ENCODE measurements around the gene TMEM208.

TMEM208 gene

DNA sequence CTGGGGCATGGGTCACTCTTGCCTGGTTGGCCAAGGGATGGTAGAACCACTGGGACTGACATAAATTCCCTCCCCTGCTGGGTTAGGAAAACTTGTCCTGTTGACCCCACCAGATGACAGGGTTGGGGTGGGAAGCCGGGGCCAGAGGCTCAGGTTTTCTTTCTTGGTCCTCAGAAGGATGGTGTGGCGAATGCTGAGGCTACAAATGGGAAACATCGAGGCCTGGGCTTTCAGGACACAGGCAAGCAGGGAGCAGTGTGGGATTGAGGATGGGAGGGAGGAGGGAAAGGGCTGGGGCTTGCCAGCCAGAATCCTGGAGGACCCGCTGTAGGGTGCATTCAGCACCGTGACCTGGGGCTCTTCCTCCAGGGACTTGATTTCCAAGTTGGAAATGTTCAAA is 37.9 kb downstream of the TMEM208 start:
- H3K27ac ChIP-seq, result no peak overlapping the region
- TF ChIP-seq ZFX (IDR thresholded peaks at IDR 0.05), result no peak
- TF ChIP-seq, protein P1, sequence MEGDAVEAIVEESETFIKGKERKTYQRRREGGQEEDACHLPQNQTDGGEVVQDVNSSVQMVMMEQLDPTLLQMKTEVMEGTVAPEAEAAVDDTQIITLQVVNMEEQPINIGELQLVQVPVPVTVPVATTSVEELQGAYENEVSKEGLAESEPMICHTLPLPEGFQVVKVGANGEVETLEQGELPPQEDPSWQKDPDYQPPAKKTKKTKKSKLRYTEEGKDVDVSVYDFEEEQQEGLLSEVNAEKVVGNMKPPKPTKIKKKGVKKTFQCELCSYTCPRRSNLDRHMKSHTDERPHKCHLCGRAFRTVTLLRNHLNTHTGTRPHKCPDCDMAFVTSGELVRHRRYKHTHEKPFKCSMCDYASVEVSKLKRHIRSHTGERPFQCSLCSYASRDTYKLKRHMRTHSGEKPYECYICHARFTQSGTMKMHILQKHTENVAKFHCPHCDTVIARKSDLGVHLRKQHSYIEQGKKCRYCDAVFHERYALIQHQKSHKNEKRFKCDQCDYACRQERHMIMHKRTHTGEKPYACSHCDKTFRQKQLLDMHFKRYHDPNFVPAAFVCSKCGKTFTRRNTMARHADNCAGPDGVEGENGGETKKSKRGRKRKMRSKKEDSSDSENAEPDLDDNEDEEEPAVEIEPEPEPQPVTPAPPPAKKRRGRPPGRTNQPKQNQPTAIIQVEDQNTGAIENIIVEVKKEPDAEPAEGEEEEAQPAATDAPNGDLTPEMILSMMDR (conservative IDR thresholded peaks at IDR 0.05), result no peak

GRCh38 chr16:67265834-67266233 is 38.9 kb downstream of the TMEM208 start:
- H3K27ac ChIP-seq, result no peak overlapping the region
- TF ChIP-seq, protein P1 (conservative IDR thresholded peaks at IDR 0.05), result no peak
- no peak for TF ChIP-seq ZFX (IDR thresholded peaks at IDR 0.05)

- TF ChIP-seq ZFX (IDR thresholded peaks at IDR 0.05), result no peak
- TF ChIP-seq, protein P1 (conservative IDR thresholded peaks at IDR 0.05), result no peak
- no peak overlapping the region for H3K27ac ChIP-seq
Measured at GRCh38 chr16:67268136-67268579, 41.2 kb downstream of the TMEM208 start.

GRCh38 chr16:67269766-67270165 is 42.8 kb downstream of the TMEM208 start:
- no peak for TF ChIP-seq ZFX (IDR thresholded peaks at IDR 0.05)
- TF ChIP-seq, protein P1 (conservative IDR thresholded peaks at IDR 0.05), result no peak
- H3K27ac ChIP-seq, result no peak overlapping the region

DNA sequence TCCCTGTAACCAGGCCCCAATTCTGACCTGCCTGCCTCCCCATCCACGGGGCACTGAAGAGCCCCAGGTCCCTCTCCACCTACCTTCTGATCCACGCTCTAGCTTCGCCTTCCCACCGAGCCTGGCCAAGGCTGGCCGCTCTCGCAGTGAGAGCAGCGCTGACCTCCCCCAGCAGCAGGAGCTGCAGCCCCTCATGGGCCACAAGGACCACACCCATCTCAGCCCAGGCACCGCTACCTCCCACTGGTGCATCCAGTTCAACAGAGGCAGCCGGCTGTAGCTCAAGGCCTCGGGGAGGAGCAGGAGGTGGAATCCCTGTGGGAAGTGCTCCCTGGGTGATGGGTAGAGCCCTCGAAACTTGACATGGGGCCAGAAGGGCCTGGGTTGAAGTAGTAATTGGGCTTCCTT is 44.0 kb downstream of the TMEM208 start:
- no peak for TF ChIP-seq ZFX (IDR thresholded peaks at IDR 0.05)
- TF ChIP-seq, protein P1 (conservative IDR thresholded peaks at IDR 0.05), result no peak
- H3K27ac ChIP-seq, result no peak overlapping the region

GRCh38 chr16:67271446-67271845 is 44.5 kb downstream of the TMEM208 start:
- H3K27ac ChIP-seq, result no peak overlapping the region
- TF ChIP-seq ZFX (IDR thresholded peaks at IDR 0.05), result no peak
- TF ChIP-seq, protein P1 (conservative IDR thresholded peaks at IDR 0.05), result no peak

- TF ChIP-seq ZFX (IDR thresholded peaks at IDR 0.05), result no peak
- TF ChIP-seq, protein P1 (conservative IDR thresholded peaks at IDR 0.05), result no peak
- H3K27ac ChIP-seq, result no peak overlapping the region
Measured at GRCh38 chr16:67275321-67275720, 48.4 kb downstream of the TMEM208 start.
